Caco-2 (cell line): ENCODE data around the gene RAB3B. TPM values are rescaled to one million over a fixed set of nuclear protein-coding genes. Genes with fewer than 3 reads are reported as not detected.

Source experiments
- BruUV-seq: library from RNA; stranded (reverse); fragments of 400-500 nt; replicated peaks from 2 replicates; lab custom pipeline; 2021; lab: Mats Ljungman, UMichigan
- CTCF ChIA-PET: fragments of 300-600 bp; sonication (Branson Sonifier 250); formaldehyde crosslinking; loops from one replicate; lab custom pipeline; 2022; ENCODE audit warnings: antibody characterized with exemption; lab: Charles Lee
- POLR2A ChIA-PET: fragments of 300-600 bp; sonication (Branson Sonifier 250); formaldehyde crosslinking; loops from one replicate; lab custom pipeline; 2022; ENCODE audit warnings: antibody characterized with exemption; lab: Charles Lee
- DNase-seq, 2 experiments: peaks; one replicate each; pipeline versions ENCODE4 v3.0.0 to v3.0.0-alpha.2; 2020 to 2022
- H3K27me3 ChIP-seq: replicated peaks from 2 replicates; pipeline ENCODE4 v1.6.0; 2011; ENCODE audit warnings: low read length; ENCODE audit not compliant: control insufficient read depth, insufficient read depth
- H3K36me3 ChIP-seq: 2 replicates; pipeline ENCODE4 v1.5.1; 2011; ENCODE audit warnings: low read length; ENCODE audit not compliant: control insufficient read depth, insufficient read depth
- H3K4me1 ChIP-seq: fragments of 250-450 bp; sonication (Bioruptor Pico); 2 replicates; pipeline ENCODE4 v1.5.1; 2020; ENCODE audit warnings: mild to moderate bottlenecking
- H3K4me3 ChIP-seq: 2 replicates; pipeline ENCODE4 v1.5.1; 2011; ENCODE audit warnings: low read depth, mild to moderate bottlenecking, control low read depth, low read length
- H3K9me3 ChIP-seq: fragments of 250-450 bp; sonication (Bioruptor Pico); 2 replicates; pipeline ENCODE4 v1.5.1; 2020; ENCODE audit warnings: mild to moderate bottlenecking, moderate library complexity
- H3K27ac Mint-ChIP-seq: one replicate; pipeline ENCODE4 v1.8.0; 2022; ENCODE audit warnings: mixed read lengths; ENCODE audit not compliant: unreplicated experiment
- H3K27me3 Mint-ChIP-seq: one replicate; pipeline ENCODE4 v1.8.0; 2022; ENCODE audit warnings: mixed read lengths; ENCODE audit not compliant: insufficient read depth, unreplicated experiment
- H3K36me3 Mint-ChIP-seq: one replicate; pipeline ENCODE4 v1.8.0; 2022; ENCODE audit warnings: mild to moderate bottlenecking, mixed read lengths; ENCODE audit not compliant: insufficient read depth, unreplicated experiment
- H3K4me1 Mint-ChIP-seq: one replicate; pipeline ENCODE4 v1.8.0; 2022; ENCODE audit warnings: low read depth, mixed read lengths; ENCODE audit not compliant: unreplicated experiment
- H3K4me3 Mint-ChIP-seq: one replicate; pipeline ENCODE4 v1.8.0; 2022; ENCODE audit warnings: mild to moderate bottlenecking, moderate library complexity, mixed read lengths; ENCODE audit not compliant: unreplicated experiment
- H3K9me3 Mint-ChIP-seq: one replicate; pipeline ENCODE4 v1.8.0; 2022; ENCODE audit warnings: mixed read lengths; ENCODE audit not compliant: unreplicated experiment
- CTCF ChIP-seq, 2 experiments: fragments of 200-600 bp in 1 of 2; IDR thresholded peaks; 1 replicate in 1 of 2; 2 replicates in 1 of 2; pipeline versions ENCODE4 v1.5.1 to v1.8.0; 2011 to 2022; ENCODE audit warnings: antibody characterized with exemption in 1 of 2, control low read depth in 1 of 2, inconsistent platforms in 1 of 2, low read depth in 1 of 2, low read length in 1 of 2, mild to moderate bottlenecking in 1 of 2, moderate library complexity in 1 of 2; ENCODE audit not compliant: insufficient read depth in 1 of 2, severe bottlenecking in 1 of 2, unreplicated experiment in 1 of 2
- intact Hi-C: fragments of 100-400 bp; cut with micrococcal nuclease; formaldehyde crosslinking; loops from one replicate; pipeline ENCODE4 v1.10.0; 2022; ENCODE audit not compliant: unreplicated experiment
- total RNA-seq: library from RNA; stranded (reverse); gene quantifications from 2 replicates; pipeline ENCODE4 v1.2.3, GENCODE V29; 2022

The RAB3B gene
- total RNA-seq, 1 experiment from 2014 or later = 11.6 TPM

GRCh38 chr1:51952638-51953037 is 37.9 kb downstream of the RAB3B start:
- ChIA-PET POLR2A (no interaction called here), CTCF (no interaction called here)
- no peak overlapping the region for H3K4me3 ChIP-seq
- intact Hi-C loops = no loop called here
- no peak for TF ChIP-seq CTCF (IDR thresholded peaks at IDR 0.05; ENCODE audit: insufficient read depth in 1 of 2, low read depth in 1 of 2, low read length in 1 of 2, severe bottlenecking in 1 of 2, unreplicated experiment in 1 of 2)
- H3K36me3 ChIP-seq = peaks cover 1% of the 10 kb centered on the region; the same call in 1 of the 2 replicates
- H3K9me3 Mint-ChIP-seq = no peaks in the 10 kb centered on the region
- BruUV-seq = no TSS peak
- DNase-seq = no peak
- no peaks in the 10 kb centered on the region for H3K4me1 ChIP-seq
- H3K9me3 ChIP-seq = no peaks in the 10 kb centered on the region
- H3K36me3 Mint-ChIP-seq = peaks cover 4% of the 10 kb centered on the region
- no peak overlapping the region for H3K27ac Mint-ChIP-seq
- H3K27me3 ChIP-seq = no peaks in the 10 kb centered on the region
- H3K4me3 Mint-ChIP-seq = no peak overlapping the region
- peaks cover 6% of the 10 kb centered on the region for H3K4me1 Mint-ChIP-seq
- H3K27me3 Mint-ChIP-seq = no peaks in the 10 kb centered on the region

- Histone ChIP-seq H3K4me3 (no peak overlapping the region), H3K27me3 (no peaks in the 10 kb centered on the region), H3K36me3 (peaks cover 1% of the 10 kb centered on the region; the same call in 1 of the 2 replicates), H3K4me1 (no peaks in the 10 kb centered on the region), H3K9me3 (no peaks in the 10 kb centered on the region)
- Mint-ChIP-seq H3K27me3 (no peaks in the 10 kb centered on the region), H3K36me3 (peaks cover 4% of the 10 kb centered on the region), H3K4me1 (no peaks in the 10 kb centered on the region), H3K9me3 (no peaks in the 10 kb centered on the region), H3K4me3 (no peak overlapping the region), H3K27ac (no peak overlapping the region)
- ChIA-PET POLR2A (no interaction called here), CTCF (no interaction called here)
- intact Hi-C loops = no loop called here
- BruUV-seq = no TSS peak
- DNase-seq = no peak
- no peak for TF ChIP-seq CTCF (IDR thresholded peaks at IDR 0.05; ENCODE audit: insufficient read depth in 1 of 2, low read depth in 1 of 2, low read length in 1 of 2, severe bottlenecking in 1 of 2, unreplicated experiment in 1 of 2)
Observed at GRCh38 chr1:51950701-51951100, 39.8 kb downstream of the RAB3B start.

GRCh38 chr1:51949014-51949702 is 41.3 kb downstream of the RAB3B start:
- Histone ChIP-seq H3K36me3 (no peaks in the 10 kb centered on the region), H3K4me3 (no peak overlapping the region), H3K4me1 (no peaks in the 10 kb centered on the region), H3K9me3 (no peaks in the 10 kb centered on the region), H3K27me3 (no peaks in the 10 kb centered on the region)
- no TSS peak for BruUV-seq
- H3K4me1 Mint-ChIP-seq = no peaks in the 10 kb centered on the region
- POLR2A ChIA-PET = no interaction called here
- H3K27ac Mint-ChIP-seq = no peak overlapping the region
- intact Hi-C loops = no loop called here
- CTCF ChIA-PET = no interaction called here
- no peak overlapping the region for H3K4me3 Mint-ChIP-seq
- no peak for TF ChIP-seq CTCF (IDR thresholded peaks at IDR 0.05; ENCODE audit: insufficient read depth in 1 of 2, low read depth in 1 of 2, low read length in 1 of 2, severe bottlenecking in 1 of 2, unreplicated experiment in 1 of 2)
- DNase-seq = no peak
- H3K36me3 Mint-ChIP-seq = peaks cover 4% of the 10 kb centered on the region
- no peaks in the 10 kb centered on the region for H3K9me3 Mint-ChIP-seq
- H3K27me3 Mint-ChIP-seq = no peaks in the 10 kb centered on the region
